A673 (cell line): Measurements from ENCODE around the gene SNRPA1. TPM values are rescaled to one million over a fixed set of nuclear protein-coding genes. Genes with fewer than 3 reads are reported as not detected.

Source experiments
- BruUV-seq: library from RNA; stranded (reverse); fragments of 400-500 nt; replicated peaks from 2 replicates; lab custom pipeline; 2021; lab: Mats Ljungman, UMichigan
- CTCF ChIA-PET: fragments of 300-600 bp; sonication (Branson Sonifier 250); formaldehyde crosslinking; loops from one replicate; lab custom pipeline; 2022; ENCODE audit warnings: antibody characterized with exemption; lab: Charles Lee
- POLR2A ChIA-PET: fragments of 300-600 bp; sonication (Branson Sonifier 250); formaldehyde crosslinking; loops from one replicate; lab custom pipeline; 2022; ENCODE audit warnings: antibody characterized with exemption; ENCODE audit not compliant: low non-redundant PET; lab: Charles Lee
- DNase-seq: peaks from one replicate; pipeline ENCODE4 v3.0.0-alpha.2; 2015; ENCODE audit warnings: low spot score
- H3K27ac ChIP-seq: fragments of 200-600 bp; sonication (generic); 2 replicates; pipeline ENCODE4 v1.5.1; 2016; ENCODE audit warnings: mixed run types, low read depth, mild to moderate bottlenecking, mixed read lengths, antibody characterized with exemption, low read length; ENCODE audit not compliant: poor library complexity, severe bottlenecking
- H3K27me3 ChIP-seq: fragments of 200-600 bp; sonication (generic); replicated peaks from 2 replicates; pipeline ENCODE4 v1.6.1; 2017; ENCODE audit warnings: mixed run types, low read depth, mild to moderate bottlenecking, mixed read lengths, antibody characterized with exemption, low read length; ENCODE audit not compliant: insufficient read depth, poor library complexity
- H3K36me3 ChIP-seq: fragments of 200-600 bp; sonication (generic); 2 replicates; pipeline ENCODE4 v1.6.1; 2016; ENCODE audit warnings: mixed run types, mild to moderate bottlenecking, mixed read lengths, antibody characterized with exemption, low read length; ENCODE audit not compliant: insufficient read depth, poor library complexity, severe bottlenecking
- H3K4me1 ChIP-seq: fragments of 200-600 bp; sonication (generic); 2 replicates; pipeline ENCODE4 v1.6.1; 2017; ENCODE audit warnings: mixed run types, mild to moderate bottlenecking, mixed read lengths, antibody characterized with exemption, low read length; ENCODE audit not compliant: insufficient read depth, poor library complexity, severe bottlenecking
- H3K4me3 ChIP-seq: fragments of 200-600 bp; sonication (generic); 2 replicates; pipeline ENCODE4 v1.5.1; 2016; ENCODE audit warnings: low read depth, mixed run types, mild to moderate bottlenecking, mixed read lengths, low read length; ENCODE audit not compliant: poor library complexity, severe bottlenecking
- H3K9me3 ChIP-seq: fragments of 200-600 bp; sonication (generic); 2 replicates; pipeline ENCODE4 v1.6.1; 2016; ENCODE audit warnings: mixed run types, low read depth, mild to moderate bottlenecking, mixed read lengths, antibody characterized with exemption, low read length; ENCODE audit not compliant: poor library complexity, severe bottlenecking
- CTCF ChIP-seq: fragments of 300-800, 200-600 bp; sonication (generic); conservative IDR thresholded peaks from 2 replicates; pipeline ENCODE4 v1.5.1; 2017; ENCODE audit warnings: low read depth, mild to moderate bottlenecking, antibody characterized with exemption, low read length, moderate library complexity, mixed read lengths
- EZH2 ChIP-seq: fragments of 200-600 bp; sonication (generic); IDR thresholded peaks from 2 replicates; pipeline ENCODE4 v1.6.1; 2017; ENCODE audit warnings: borderline replicate concordance, low read depth, mild to moderate bottlenecking, mixed read lengths, antibody characterized with exemption, low read length; ENCODE audit not compliant: poor library complexity, severe bottlenecking
- intact Hi-C: fragments of 100-400 bp; cut with micrococcal nuclease; formaldehyde crosslinking; loops from one replicate; pipeline ENCODE4 v1.10.0; 2022; ENCODE audit not compliant: unreplicated experiment
- total RNA-seq: library from RNA; stranded (reverse); gene quantifications from 2 replicates; pipeline ENCODE4 v1.2.3, GENCODE V29; 2021

Gene SNRPA1
- total RNA-seq, 1 experiment from 2014 or later, result 206 TPM

GRCh38 chr15:101329867-101330380 lies 34.9 kb upstream of the SNRPA1 start:
- ChIA-PET POLR2A (no interaction called here), CTCF (no interaction called here)
- H3K4me3 ChIP-seq, result no peak overlapping the region
- H3K4me1 ChIP-seq, result no peaks in the 10 kb centered on the region
- DNase-seq, result no peak
- peaks cover 2% of the 10 kb centered on the region for H3K27me3 ChIP-seq
- no peaks in the 10 kb centered on the region for H3K36me3 ChIP-seq
- no TSS peak for BruUV-seq
- peaks cover 6% of the 10 kb centered on the region for H3K9me3 ChIP-seq
- TF ChIP-seq EZH2 (no peak), CTCF (no peak)
- intact Hi-C loops, result no loop called here
- no peak overlapping the region for H3K27ac ChIP-seq

- TF ChIP-seq EZH2 (no peak), CTCF (no peak)
- no peak overlapping the region for H3K4me3 ChIP-seq
- no peak for DNase-seq
- no TSS peak for BruUV-seq
- peaks cover 1% of the 10 kb centered on the region for H3K9me3 ChIP-seq
- H3K27me3 ChIP-seq, result peaks cover 2% of the 10 kb centered on the region
- no peaks in the 10 kb centered on the region for H3K4me1 ChIP-seq
- ChIA-PET CTCF (no interaction called here), POLR2A (no interaction called here)
- intact Hi-C loops, result no loop called here
- no peak overlapping the region for H3K27ac ChIP-seq
- H3K36me3 ChIP-seq, result no peaks in the 10 kb centered on the region
Observed at GRCh38 chr15:101329309-101329863, 34.3 kb upstream of the SNRPA1 start.

- intact Hi-C loops, result no loop called here
- TF ChIP-seq CTCF, result no peak
- no peak for TF ChIP-seq EZH2
- no TSS peak for BruUV-seq
- ChIA-PET CTCF (no interaction called here), POLR2A (no interaction called here)
- Histone ChIP-seq H3K27ac (no peak overlapping the region), H3K4me1 (no peaks in the 10 kb centered on the region), H3K9me3 (no peaks in the 10 kb centered on the region), H3K4me3 (no peak overlapping the region), H3K27me3 (peaks cover 2% of the 10 kb centered on the region), H3K36me3 (no peaks in the 10 kb centered on the region)
- no peak for DNase-seq
Observed at GRCh38 chr15:101328001-101328400, 33.0 kb upstream of the SNRPA1 start.
